Neural cell (in vitro differentiated cells): Measurements from ENCODE around the gene OGFOD3. TPM values are rescaled to one million over a fixed set of nuclear protein-coding genes. Genes with fewer than 3 reads are reported as not detected.

ENCODE experiments used
- H2AFZ ChIP-seq: fragments of 200-600, 300-800 bp; sonication (generic), shearing (Covaris generic); 2 replicates; pipeline ENCODE4 v1.6.0; 2014; ENCODE audit warnings: low read depth, mild to moderate bottlenecking, antibody characterized with exemption, low read length, moderate library complexity
- H3F3A ChIP-seq: fragments of 200-600 bp; shearing (Covaris generic); 2 replicates; pipeline ENCODE4 v1.6.1; 2016; ENCODE audit warnings: mild to moderate bottlenecking, moderate library complexity, mixed read lengths, antibody characterized with exemption, low read length; ENCODE audit not compliant: insufficient read depth, poor library complexity, severe bottlenecking
- H3K27ac ChIP-seq: fragments of 200-600, 300-800 bp; sonication (generic), shearing (Covaris generic); 2 replicates; pipeline ENCODE4 v1.5.1; 2014; ENCODE audit warnings: mild to moderate bottlenecking, low read length, moderate library complexity
- H3K27me3 ChIP-seq: fragments of 300-800, 200-600 bp; sonication (generic), shearing (Covaris generic); 2 replicates; pipeline ENCODE4 v1.6.0; 2014; ENCODE audit warnings: mild to moderate bottlenecking, low read depth, low read length, moderate library complexity; ENCODE audit not compliant: insufficient read depth
- H3K36me3 ChIP-seq: fragments of 300-800, 200-600 bp; sonication (generic), shearing (Covaris generic); 2 replicates; pipeline ENCODE4 v1.5.1; 2014; ENCODE audit warnings: mild to moderate bottlenecking, antibody characterized with exemption, low read length, moderate library complexity; ENCODE audit not compliant: insufficient read depth
- H3K4me2 ChIP-seq: fragments of 300-800, 200-600 bp; sonication (generic), shearing (Covaris generic); 2 replicates; pipeline ENCODE4 v1.6.0; 2014; ENCODE audit warnings: mild to moderate bottlenecking, low read length
- H3K4me3 ChIP-seq: fragments of 300-800, 200-600 bp; sonication (generic), shearing (Covaris generic); 2 replicates; pipeline ENCODE4 v1.5.1; 2014; ENCODE audit warnings: mild to moderate bottlenecking, low read length, moderate library complexity
- H3K79me2 ChIP-seq: fragments of 200-600 bp; shearing (Covaris generic); replicated peaks from 2 replicates; pipeline ENCODE4 v1.6.0; 2014; ENCODE audit warnings: mild to moderate bottlenecking, low read length, moderate library complexity; ENCODE audit not compliant: insufficient read depth
- H3K9ac ChIP-seq: fragments of 300-800, 200-600 bp; sonication (generic), shearing (Covaris generic); 2 replicates; pipeline ENCODE4 v1.6.1; 2016; ENCODE audit warnings: mild to moderate bottlenecking, low read length, mixed read lengths
- H3K9me2 ChIP-seq: fragments of 200-600 bp; shearing (Covaris generic); 2 replicates; pipeline ENCODE4 v1.6.1; 2016; ENCODE audit warnings: mild to moderate bottlenecking, low read length, mixed read lengths; ENCODE audit not compliant: insufficient read depth
- H3K9me3 ChIP-seq: fragments of 200-600, 300-800 bp; sonication (generic), shearing (Covaris generic); 2 replicates; pipeline ENCODE4 v1.6.1; 2016; ENCODE audit warnings: mild to moderate bottlenecking, mixed run types, low read length, moderate library complexity, mixed read lengths
- H4K20me1 ChIP-seq: fragments of 200-600 bp; shearing (Covaris generic); 2 replicates; pipeline ENCODE4 v1.6.1; 2016; ENCODE audit warnings: mild to moderate bottlenecking, mixed run types; ENCODE audit not compliant: insufficient read depth
- CTCF ChIP-seq: fragments of 450-650 bp; IDR thresholded peaks from 2 replicates; pipeline ENCODE4 v1.5.1; 2014; ENCODE audit warnings: antibody characterized with exemption, mild to moderate bottlenecking, moderate library complexity; ENCODE audit not compliant: poor library complexity, severe bottlenecking
- EP300 ChIP-seq: fragments of 450-650 bp; conservative IDR thresholded peaks from 2 replicates; pipeline ENCODE4 v1.6.1; 2014; ENCODE audit warnings: antibody characterized with exemption, mild to moderate bottlenecking, moderate library complexity; ENCODE audit not compliant: poor library complexity, severe bottlenecking
- EZH2 ChIP-seq: fragments of 200-600, 300-800 bp; shearing (Covaris generic), sonication (generic); IDR thresholded peaks from 2 replicates; pipeline ENCODE4 v1.6.1; 2014; ENCODE audit warnings: antibody characterized with exemption, low read length, borderline replicate concordance, mild to moderate bottlenecking; ENCODE audit not compliant: insufficient read depth, poor library complexity, severe bottlenecking
- MXI1 ChIP-seq: fragments of 450-650 bp; conservative IDR thresholded peaks from 2 replicates; pipeline ENCODE4 v1.6.1; 2014; ENCODE audit warnings: antibody characterized with exemption, mild to moderate bottlenecking; ENCODE audit not compliant: poor library complexity, severe bottlenecking
- POLR2AphosphoS5 ChIP-seq: IDR thresholded peaks from 2 replicates; pipeline ENCODE4 v1.6.1; 2012
- RAD21 ChIP-seq: fragments of 450-650 bp; conservative IDR thresholded peaks from 2 replicates; pipeline ENCODE4 v1.6.1; 2014; ENCODE audit warnings: antibody characterized with exemption, mild to moderate bottlenecking, moderate library complexity
- REST ChIP-seq: IDR thresholded peaks from 2 replicates; pipeline ENCODE4 v1.6.1; 2012; ENCODE audit warnings: borderline replicate concordance
- SMC3 ChIP-seq: fragments of 450-650 bp; conservative IDR thresholded peaks from 2 replicates; pipeline ENCODE4 v1.6.1; 2014; ENCODE audit warnings: antibody characterized with exemption, mild to moderate bottlenecking, moderate library complexity; ENCODE audit not compliant: poor library complexity
- TAF1 ChIP-seq: IDR thresholded peaks from 2 replicates; pipeline ENCODE4 v1.6.1; 2012; ENCODE audit warnings: low read depth
- polyA plus RNA-seq: library from polyadenylated mRNA; depleted of rRNA; stranded (reverse); fragments of >200 nt; gene quantifications from 2 replicates; pipeline ENCODE4 v1.2.3, GENCODE V29; 2014

OGFOD3 gene
- polyA plus RNA-seq, 1 donor from 2014 or later, result 22.6 TPM

- Histone ChIP-seq H3K36me3 (no peaks in the 10 kb centered on the region), H3K79me2 (no peaks in the 10 kb centered on the region), H3K4me2 (no peak overlapping the region), H3K27me3 (no peaks in the 10 kb centered on the region), H3K27ac (no peak overlapping the region), H3F3A (no peaks in the 10 kb centered on the region), H3K9me3 (no peaks in the 10 kb centered on the region), H2AFZ (no peak overlapping the region), H3K9ac (no peak overlapping the region), H3K9me2 (no peaks in the 10 kb centered on the region), H3K4me3 (no peak overlapping the region), H4K20me1 (no peaks in the 10 kb centered on the region)
- no peak for TF ChIP-seq REST
- TF ChIP-seq EZH2, result no peak
- no peak for TF ChIP-seq TAF1
- TF ChIP-seq POLR2AphosphoS5, result no peak
- no peak for TF ChIP-seq MXI1
- TF ChIP-seq CTCF, result no peak
- TF ChIP-seq SMC3, result no peak
- TF ChIP-seq RAD21, result no peak
- TF ChIP-seq EP300, result no peak
These were observed 34.2 kb downstream of the OGFOD3 start for GRCh38 chr17:82384051-82384729.

- TF ChIP-seq MXI1 (no peak), REST (no peak), TAF1 (no peak)
- Histone ChIP-seq H3K9ac (no peak overlapping the region), H3K27ac (no peak overlapping the region)
These were observed 35.0 kb downstream of the OGFOD3 start for GRCh38 chr17:82383411-82383810.

More at GRCh38 chr17:82383411-82383810, 35.0 kb downstream of the OGFOD3 start:
- Histone ChIP-seq H3K36me3 (no peaks in the 10 kb centered on the region), H4K20me1 (no peaks in the 10 kb centered on the region), H3K9me2 (no peaks in the 10 kb centered on the region), H3K4me2 (no peak overlapping the region), H3K4me3 (no peak overlapping the region), H3K27me3 (no peaks in the 10 kb centered on the region), H3K79me2 (no peaks in the 10 kb centered on the region), H3F3A (no peaks in the 10 kb centered on the region), H3K9me3 (no peaks in the 10 kb centered on the region), H2AFZ (no peak overlapping the region)
